NCI-H2227 (cell line): Measurements from ENCODE around the gene GLT6D1.

Source experiments
- DNase-seq: peaks from one replicate; lab custom pipeline; 2025; ENCODE audit not compliant: unreplicated experiment; lab: John Stamatoyannopoulos, UW

Gene GLT6D1

DNA sequence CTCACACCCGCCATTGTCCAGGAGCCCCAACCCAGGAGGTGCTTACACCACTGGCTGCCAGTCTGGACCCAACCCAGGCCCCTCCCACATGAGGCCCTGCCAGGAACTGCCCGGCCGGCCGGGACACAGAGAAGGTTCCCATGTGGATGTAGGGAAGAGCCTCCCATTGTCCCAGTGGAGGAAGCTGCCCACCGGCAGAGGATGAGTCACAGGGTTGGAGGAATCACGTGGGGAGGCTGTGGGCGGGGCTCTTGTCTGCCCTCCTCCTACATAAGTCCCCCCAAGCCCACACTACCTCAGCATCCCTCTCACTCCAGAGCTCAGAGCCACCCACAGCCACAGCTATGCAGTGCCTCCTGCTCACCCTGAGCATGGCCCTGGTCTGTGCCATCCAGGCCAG lies 51.7 kb downstream of the GLT6D1 start:
- no peak for DNase-seq

DNA sequence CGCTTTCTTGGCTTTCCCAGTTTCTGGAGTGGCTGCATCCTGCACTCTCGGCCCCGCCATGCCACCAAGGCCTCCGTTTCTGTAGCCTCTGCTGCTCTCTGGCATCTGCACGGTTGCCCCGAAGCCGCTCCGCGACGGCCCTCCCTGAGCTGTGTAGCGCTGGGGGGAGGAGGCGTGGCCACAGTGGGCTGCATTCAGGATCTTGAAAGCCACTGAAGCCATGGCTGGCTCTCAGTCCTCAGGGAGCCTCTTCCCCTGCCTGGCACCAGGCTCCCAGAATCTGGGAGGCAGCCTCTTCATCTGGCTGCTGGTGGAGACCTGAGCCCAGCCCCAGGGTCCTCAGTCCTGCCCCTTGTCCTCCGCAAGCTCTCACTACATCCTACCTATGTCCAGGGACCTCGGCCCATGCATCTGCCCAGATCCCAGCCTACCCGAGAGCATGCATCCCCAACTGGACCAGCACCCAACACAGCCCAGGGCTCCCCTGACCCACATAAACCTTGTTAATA lies 52.7 kb downstream of the GLT6D1 start:
- no peak for DNase-seq

DNA sequence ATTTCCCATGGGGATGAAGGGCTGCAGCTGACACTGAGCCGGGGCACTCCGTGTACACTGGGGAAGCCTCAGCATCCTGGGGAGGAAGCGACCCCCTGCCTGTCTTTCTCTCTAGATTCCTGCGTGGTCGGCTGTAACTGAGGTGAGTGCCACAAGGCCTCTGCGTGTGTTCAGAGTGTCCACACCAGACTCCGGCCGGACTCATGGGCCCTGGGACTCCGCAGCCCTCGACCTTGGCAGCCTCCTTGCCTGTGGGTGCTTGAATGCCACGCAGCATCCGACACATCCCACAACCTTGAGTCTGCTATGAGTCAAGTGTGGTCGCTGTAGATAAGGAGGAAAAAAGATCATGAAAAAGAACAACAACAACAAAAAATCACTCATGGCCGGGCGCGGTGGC lies 54.4 kb downstream of the GLT6D1 start:
- no peak for DNase-seq

DNA sequence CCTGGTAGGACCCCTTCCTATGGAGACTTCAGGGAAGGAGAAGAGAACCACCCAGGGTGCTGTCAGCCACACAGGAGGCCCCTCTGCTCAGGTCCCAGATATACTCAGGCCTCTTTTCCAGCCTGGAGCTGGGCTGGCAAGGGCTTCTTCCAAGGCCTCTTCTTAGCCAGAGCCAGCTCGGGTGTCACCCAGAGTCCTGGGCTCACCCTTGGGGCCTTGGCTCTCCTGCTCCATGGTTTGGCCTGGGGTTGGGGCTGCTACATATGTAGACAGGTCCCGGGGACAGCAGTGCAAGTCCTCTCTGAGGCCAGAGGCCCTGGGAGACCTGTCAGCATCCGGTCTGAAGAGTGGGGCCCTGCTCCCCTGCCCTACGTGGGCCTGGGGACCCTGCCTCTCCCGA lies 55.0 kb downstream of the GLT6D1 start:
- no peak for DNase-seq

DNA sequence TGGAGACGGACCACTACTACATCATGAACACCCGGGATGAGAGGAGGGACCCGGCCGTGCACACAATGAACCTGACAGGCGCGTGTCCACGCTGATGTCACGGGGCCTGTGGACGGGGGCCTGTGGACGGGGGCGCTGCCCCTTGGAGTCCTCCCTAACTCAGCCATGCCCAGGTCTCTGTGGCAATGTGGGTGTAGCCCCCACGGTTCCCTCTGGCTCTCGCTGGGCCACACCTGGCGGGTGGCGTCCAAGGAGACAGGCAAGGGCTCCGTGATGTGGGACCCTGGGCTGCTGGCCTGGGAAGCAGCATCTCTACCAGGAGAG lies 55.7 kb downstream of the GLT6D1 start:
- DNase-seq, result no peak

DNA sequence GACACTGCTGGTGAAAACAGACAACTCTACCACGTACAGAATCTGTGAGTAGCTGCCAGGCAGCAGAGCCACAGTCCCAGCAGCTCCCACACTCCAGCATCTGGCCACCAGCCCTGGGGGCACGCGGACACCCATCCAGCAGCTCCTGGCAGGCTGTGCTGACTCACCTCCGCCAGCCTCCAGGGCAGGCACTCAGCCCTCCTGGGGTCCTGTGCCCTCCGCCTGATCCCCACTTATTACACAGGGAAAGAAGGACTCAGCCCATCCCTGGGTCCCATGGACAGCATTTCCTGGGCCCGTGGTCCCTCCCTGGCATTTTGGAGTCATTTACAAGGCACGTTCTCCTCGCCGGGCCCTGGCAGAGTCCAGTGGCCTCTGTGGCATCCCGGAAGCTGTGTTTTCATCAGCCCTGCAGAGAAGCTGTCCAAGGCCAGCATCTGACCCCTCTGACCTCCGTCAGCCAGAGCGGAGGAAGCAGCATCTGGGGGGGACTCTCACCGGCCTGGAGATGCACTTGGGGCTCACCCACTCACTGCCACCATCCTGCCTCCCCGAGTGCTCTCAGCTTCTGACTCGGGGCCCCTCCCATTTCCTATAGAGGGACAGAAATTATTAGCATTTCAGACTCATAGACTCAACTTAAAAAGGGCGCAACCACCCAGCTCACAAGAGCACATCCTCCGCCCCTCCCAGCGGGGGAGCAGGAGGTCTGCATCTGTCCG lies 56.2 kb downstream of the GLT6D1 start:
- no peak for DNase-seq

DNA sequence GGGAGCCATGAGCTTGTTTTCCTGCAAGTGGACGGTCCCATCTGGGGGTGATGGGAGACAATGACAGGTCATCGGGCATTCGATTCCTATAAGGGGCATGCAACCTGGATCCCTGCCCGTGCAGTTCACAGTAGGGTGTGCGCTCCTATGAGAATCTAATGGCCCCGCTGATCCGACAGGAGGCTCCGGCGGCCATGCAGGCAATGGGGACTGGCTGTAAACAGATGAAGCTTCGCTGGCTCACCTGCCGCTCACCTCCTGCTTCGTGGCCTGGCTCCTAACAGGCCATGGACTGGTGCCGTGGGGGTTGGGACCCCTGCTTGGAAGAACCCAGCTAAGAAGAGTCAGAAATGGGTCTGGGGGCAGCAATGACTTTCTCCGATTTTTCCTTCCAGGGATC lies 56.8 kb downstream of the GLT6D1 start:
- no peak for DNase-seq

DNA sequence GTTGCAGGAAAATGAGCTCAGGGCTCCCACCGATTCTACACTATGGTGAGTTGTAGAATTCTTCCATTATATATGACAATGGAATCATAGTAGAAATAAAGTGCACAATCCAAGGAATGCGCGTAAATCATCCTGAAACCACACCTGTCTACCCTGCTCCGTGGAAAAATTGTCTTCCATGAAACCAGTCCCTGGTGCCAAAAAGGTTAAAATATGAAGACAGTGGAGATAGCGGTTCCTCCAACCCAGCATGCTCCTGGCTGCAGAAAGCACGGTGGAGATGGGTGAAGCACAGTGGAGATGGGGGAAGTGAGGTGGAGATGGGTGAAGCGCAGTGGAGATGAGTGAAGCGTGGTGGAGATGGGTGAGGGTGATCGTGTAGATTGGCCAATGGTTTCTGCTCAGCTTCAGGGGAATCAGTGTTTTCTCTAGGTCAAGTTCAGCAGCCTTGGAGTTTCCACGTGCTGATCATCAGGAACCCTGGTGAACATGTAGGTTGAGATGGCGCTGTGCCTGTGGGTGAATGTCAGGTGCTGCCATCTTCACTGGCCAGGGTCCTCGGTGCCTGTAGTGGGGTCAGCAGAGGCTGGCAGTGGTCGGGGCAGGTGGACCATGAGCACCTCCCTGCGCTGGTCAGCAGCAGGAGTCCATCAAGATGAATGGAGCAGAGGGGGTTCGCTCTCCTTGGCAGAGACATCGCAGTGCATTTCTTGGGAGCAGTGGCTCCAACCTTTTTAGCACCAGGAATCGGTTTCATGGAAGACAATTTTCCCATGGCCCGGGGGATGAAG lies 57.5 kb downstream of the GLT6D1 start:
- no peak for DNase-seq

DNA sequence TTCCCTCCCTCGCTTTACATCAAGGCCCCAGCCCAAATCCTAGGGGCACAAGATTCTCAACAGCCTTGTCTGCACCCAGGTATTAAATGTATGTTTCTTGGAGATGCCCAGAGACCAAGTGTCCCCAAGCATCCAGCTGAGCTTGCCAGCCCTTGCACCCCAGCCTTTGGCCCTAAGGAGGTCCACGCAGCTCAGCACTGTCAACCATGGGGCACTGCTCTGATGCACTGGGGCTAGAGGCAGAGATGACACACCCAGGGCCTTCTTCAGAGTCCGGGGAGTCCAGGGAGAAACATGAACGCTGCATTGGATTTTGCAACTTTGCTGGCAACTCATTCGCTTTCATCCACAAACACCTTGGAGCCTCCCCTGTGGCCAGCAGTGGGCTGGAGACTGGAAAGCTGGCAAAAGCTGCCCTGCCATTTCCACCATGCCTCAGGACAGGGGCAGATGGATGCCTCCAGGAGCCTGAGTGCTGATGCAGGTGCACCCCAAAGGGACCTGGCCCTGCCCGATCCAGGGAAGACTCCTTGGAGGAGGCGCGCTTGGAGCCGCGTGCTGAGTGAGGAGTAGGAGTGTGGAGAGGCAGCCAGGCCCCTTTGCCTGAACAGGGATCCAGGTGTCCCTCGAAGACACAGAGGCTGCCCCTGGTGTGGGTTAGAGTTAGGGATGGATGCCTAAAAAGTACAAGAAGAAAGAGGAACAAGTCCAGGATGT lies 58.5 kb downstream of the GLT6D1 start:
- DNase-seq, result no peak

DNA sequence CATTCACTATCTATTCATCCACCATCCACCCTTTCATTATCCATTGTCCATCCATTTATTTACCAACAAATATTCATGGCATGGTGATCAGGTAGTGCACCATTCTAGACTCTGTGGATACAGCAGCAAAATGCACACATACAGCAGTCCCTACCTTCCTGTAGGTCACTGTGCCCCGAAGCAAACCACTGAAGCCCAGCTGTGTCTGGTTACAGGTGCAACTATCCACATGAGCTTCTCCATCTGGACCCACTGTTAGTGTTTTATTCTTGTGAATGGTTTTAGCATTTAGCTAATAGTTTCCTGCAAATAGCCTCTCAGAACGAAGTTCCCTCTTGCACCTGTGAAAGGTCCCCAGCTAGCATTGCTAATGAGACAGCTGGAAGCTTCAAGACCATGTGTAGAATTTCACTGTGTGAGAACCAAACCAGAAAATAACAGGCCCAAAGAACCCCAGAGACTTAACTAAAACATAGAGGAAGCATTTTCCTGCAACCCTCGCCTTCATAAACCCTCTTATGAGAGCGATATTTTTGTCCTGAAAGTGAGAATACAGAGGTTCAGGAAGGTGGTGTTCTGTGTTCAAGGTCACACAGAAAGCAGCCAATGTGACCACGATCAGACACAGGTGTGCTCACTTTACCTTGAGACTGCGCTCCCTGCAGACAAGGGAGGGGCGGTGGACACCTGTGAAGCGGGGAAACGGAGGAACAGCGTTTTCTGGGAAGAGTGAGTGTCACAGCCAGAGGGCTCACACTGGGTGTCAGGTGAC lies 59.3 kb downstream of the GLT6D1 start:
- no peak for DNase-seq

DNA sequence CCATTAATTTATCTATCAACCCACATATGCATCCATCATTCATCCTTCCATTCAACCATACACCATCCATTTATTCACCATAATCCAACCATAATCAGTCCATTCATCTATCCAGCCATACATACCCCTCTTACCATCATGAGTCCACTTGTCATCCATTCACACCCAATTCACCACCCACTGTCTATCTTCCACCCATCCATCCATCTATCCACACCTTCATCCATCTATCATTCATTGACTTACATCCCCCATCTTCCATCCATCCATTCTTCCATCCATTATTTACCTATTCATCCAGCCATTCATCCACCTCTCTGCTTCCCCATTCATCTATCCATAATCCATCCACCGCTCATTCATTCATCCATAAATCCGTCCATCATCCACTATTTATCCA lies 60.0 kb downstream of the GLT6D1 start:
- DNase-seq, result no peak

DNA sequence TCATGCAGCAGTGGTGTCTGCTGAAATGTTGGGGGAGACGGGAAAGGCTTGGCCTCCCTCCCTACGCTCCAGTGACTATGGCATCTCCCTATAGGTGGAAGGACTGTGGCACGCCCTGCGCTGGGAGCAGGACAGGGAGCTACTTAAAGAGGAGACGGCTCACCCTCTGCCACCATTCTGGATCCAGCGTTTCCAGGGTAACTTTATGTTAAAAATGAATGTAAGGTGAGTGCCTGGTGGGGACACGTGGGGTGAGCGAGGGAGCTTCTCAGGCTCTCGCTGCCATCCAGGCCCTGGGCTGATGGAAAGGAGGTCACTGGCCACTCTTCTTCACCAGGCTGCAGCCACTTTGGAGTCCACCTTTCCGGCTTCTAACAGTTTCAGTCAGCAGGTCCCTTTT lies 62.1 kb downstream of the GLT6D1 start:
- DNase-seq, result no peak

DNA sequence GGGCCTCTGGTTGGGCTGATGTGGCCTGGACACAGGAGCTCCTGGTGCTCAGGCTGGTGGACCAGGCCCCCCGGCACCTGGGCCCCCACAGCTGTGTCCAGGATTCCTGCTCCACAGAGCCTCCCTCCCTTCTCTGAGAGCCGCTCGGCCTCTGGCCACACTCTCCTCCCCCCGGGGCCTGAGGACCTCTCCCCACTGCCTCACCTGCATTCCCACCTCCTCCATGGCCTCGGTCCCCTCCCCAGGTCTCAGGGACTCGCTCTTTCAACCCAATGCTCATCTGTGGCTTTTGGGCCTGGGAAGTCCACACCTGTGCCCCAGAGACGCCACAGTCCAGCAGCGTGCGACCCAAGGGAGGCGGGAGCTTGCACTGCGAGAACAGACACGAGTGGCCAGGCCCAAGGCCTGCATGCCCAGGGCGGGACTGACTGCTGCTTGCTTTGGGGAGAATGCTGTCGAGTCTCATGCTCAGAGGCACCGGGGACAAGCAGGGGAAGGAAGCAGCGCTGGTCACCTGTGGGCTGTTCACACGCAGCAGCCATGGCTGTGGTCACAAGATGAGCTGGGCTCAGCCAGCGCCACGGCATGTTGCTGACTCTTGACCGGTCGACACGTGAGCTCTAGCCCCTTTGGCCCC lies 63.2 kb downstream of the GLT6D1 start:
- DNase-seq, result no peak

DNA sequence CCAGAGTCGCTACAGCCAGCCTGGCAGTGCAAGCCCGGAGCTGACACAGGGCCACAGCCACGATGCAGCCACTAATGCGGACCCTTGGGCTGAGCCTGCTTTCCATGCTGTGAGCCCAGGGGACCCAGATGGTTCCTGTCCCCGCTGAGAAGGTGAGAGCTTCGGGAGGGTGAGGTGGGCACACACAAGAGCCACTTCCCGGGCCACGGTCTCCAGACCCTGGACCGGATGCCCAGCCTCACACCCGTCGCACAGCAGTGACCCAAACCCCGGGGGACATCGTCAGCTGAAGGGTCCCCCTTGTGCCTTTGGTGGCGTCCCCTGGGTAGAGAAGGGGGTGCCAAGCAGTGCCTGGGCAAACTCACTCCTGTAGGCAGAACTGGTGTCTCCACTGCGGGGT lies 64.4 kb downstream of the GLT6D1 start:
- DNase-seq, result no peak

DNA sequence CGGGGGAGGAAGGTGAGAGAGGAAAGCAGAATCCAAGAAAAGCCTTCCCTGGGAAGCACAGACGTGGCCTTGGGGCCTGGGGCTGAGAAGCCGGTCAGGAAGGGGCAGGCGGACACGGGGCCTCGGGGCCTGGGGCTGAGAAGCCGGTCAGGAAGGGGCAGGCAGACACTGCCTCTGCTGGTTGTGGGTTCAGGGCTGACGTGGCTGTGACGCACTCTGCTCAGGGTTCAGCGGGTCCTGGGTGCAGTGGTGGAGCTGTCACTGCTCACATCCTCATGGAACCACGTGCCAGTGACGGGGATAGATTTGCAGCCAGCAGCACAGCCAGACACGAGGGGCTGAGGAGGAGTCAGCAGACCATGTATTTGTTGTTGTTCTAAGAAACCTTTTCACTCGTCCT lies 65.0 kb downstream of the GLT6D1 start:
- no peak for DNase-seq
